Colonic mucosa (tissue), 4 donors: ENCODE data around the gene TMEM91. TPM values are rescaled to one million over a fixed set of nuclear protein-coding genes. Genes with fewer than 3 reads are reported as not detected.

Experiments used
- DNase-seq: peaks from one replicate; pipeline ENCODE4 v3.0.0-alpha.2; 2020
- H3K27ac ChIP-seq: fragments of 200-600 bp; one replicate; pipeline ENCODE4 v1.8.0; 2021
- H3K27me3 ChIP-seq: fragments of 200-600 bp; one replicate; pipeline ENCODE4 v1.8.0; 2021
- H3K36me3 ChIP-seq: fragments of 200-600 bp; one replicate; pipeline ENCODE4 v1.8.0; 2021
- H3K4me1 ChIP-seq: fragments of 200-600 bp; one replicate; pipeline ENCODE4 v1.8.0; 2021; ENCODE audit warnings: mild to moderate bottlenecking
- H3K4me3 ChIP-seq: fragments of 200-600 bp; one replicate; pipeline ENCODE4 v1.8.0; 2021
- H3K9ac ChIP-seq, 2 donors: one replicate each; pipeline ENCODE4 v1.7.0; 2013; ENCODE audit warnings: control low read depth in 2 of 2, low read depth in 2 of 2, low read length in 2 of 2
- H3K9me3 ChIP-seq: fragments of 200-600 bp; one replicate; pipeline ENCODE4 v1.8.0; 2021
- CTCF ChIP-seq: fragments of 200-600 bp; IDR thresholded peaks from one replicate; pipeline ENCODE4 v1.8.0; 2022; ENCODE audit warnings: antibody characterized with exemption, mild to moderate bottlenecking
- intact Hi-C: fragments of 100-400 bp; cut with DNase I; formaldehyde crosslinking; loops from one replicate; pipeline ENCODE4 v1.14.1; 2022
- total RNA-seq, 2 donors: library from RNA; stranded (reverse); fragmentation: NEBNext Ultra II Directional in 1 of 2; extraction: Animal tissue kit (Norgen Biotek cat#: 25700) in 1 of 2; gene quantifications; one replicate each; pipeline ENCODE4 v1.2.1, GENCODE V29; 2021
- donor health status: healthy.
- donor health status: DM: no; HTN: no; CAD: no.
- donor health status: DM: no; HTN: no; CAD: no.

Gene TMEM91
- total RNA-seq, 2 donors from 2014 or later: 2.0 to 3.6 TPM

GRCh38 chr19:41350735-41351338 is 25.5 kb upstream of the TMEM91 start:
- intact Hi-C loops: no loop called here
- Histone ChIP-seq H3K4me1 (peaks cover 6% of the 10 kb centered on the region), H3K9me3 (no peaks in the 10 kb centered on the region), H3K27me3 (peaks cover 7% of the 10 kb centered on the region), H3K9ac (peak overlapping the region; percentile 64 to 77), H3K27ac (peak overlapping the region; percentile 81), H3K36me3 (no peaks in the 10 kb centered on the region), H3K4me3 (peak overlapping the region; percentile 84)
- no peak for DNase-seq
- TF ChIP-seq CTCF: no peak

- H3K36me3 ChIP-seq: no peaks in the 10 kb centered on the region
- peak overlapping the region; percentile 73 to 77 for H3K9ac ChIP-seq
- TF ChIP-seq CTCF: no peak
- H3K9me3 ChIP-seq: no peaks in the 10 kb centered on the region
- peak; percentile 72 for DNase-seq
- peak overlapping the region; percentile 84 for H3K4me3 ChIP-seq
- H3K27ac ChIP-seq: peak overlapping the region; percentile 81
- H3K27me3 ChIP-seq: peaks cover 7% of the 10 kb centered on the region
- intact Hi-C loops: no loop called here
- H3K4me1 ChIP-seq: peaks cover 6% of the 10 kb centered on the region
Observed at GRCh38 chr19:41351339-41352245, 24.7 kb upstream of the TMEM91 start.

GRCh38 chr19:41352279-41352608 is 24.1 kb upstream of the TMEM91 start:
- intact Hi-C loops: no loop called here
- peak overlapping the region; percentile 84 for H3K4me3 ChIP-seq
- H3K36me3 ChIP-seq: no peaks in the 10 kb centered on the region
- peak overlapping the region; percentile 73 to 77 for H3K9ac ChIP-seq
- no peak for TF ChIP-seq CTCF
- H3K27me3 ChIP-seq: peaks cover 7% of the 10 kb centered on the region
- H3K4me1 ChIP-seq: peaks cover 6% of the 10 kb centered on the region
- H3K9me3 ChIP-seq: no peaks in the 10 kb centered on the region
- peak overlapping the region; percentile 81 for H3K27ac ChIP-seq
- DNase-seq: no peak

DNA sequence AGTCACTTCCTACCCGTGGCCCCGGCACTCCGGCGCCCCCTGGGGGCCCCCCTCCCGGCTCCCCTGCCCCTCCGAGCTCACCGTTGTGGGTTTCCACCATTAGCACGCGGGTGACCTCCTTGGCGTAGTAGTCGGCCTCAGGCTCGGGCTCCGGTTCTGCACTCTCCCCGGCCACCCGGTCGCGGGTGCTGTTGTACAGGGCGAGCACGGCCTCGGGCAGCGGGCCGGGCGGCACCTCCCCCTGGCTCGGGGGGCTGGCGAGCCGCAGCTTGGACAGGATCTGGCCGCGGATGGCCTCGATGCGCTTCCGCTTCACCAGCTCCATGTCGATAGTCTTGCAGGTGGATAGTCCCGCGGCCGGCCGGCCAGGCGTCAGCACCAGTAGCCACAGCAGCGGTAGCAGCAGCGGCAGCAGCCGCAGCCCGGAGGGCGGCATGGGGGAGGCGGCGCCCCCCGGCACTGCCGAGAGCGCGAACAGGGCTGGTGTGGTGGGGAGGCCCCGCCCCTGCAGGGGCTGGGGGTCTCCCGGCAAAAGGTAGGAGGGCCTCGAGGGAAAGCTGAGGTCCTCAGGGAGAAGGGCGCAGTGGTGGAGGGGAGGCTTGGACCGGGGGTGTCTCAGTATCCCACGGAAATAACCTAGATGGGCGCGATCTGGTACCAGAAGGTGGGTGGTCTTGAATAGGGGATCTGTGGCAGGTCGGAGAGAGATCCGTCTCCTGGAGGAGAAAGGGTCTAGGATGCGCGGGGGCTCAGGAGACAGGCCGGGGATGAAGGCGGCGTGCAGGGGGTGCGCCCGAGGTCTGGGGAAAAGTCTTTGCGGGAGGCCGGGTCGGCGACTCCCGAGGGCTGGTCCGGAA is 23.5 kb upstream of the TMEM91 start:
- Histone ChIP-seq H3K27ac (peak overlapping the region; percentile 81), H3K36me3 (no peaks in the 10 kb centered on the region), H3K9ac (peak overlapping the region; percentile 73 to 77), H3K4me3 (peak overlapping the region; percentile 84), H3K9me3 (no peaks in the 10 kb centered on the region), H3K27me3 (peaks cover 7% of the 10 kb centered on the region), H3K4me1 (peaks cover 6% of the 10 kb centered on the region)
- intact Hi-C loops: no loop called here
- peak; percentile 73 for DNase-seq
- peak; percentile 31 for TF ChIP-seq CTCF
